GM18520 (cell line): Measurements from ENCODE around the gene WNT2.
"Not testable (repeated sequence)": the region's sequence is repeated elsewhere in the genome, so short reads cannot be mapped to it uniquely, and the experiment has no call there.

Experiments used
- ATAC-seq: cut with Tn5 transposase; IDR thresholded peaks from one replicate; pipeline ENCODE4 v1.9.1; 2021; ENCODE audit not compliant: unreplicated experiment

Gene WNT2

GRCh38 chr7:117308891-117309290 is 14.0 kb downstream of the WNT2 start:
- no peak for ATAC-seq

- no peak for ATAC-seq
These were observed 20.5 kb downstream of the WNT2 start for GRCh38 chr7:117302396-117302795.

GRCh38 chr7:117300506-117300905 is 22.4 kb downstream of the WNT2 start:
- not testable (repeated sequence) for ATAC-seq

GRCh38 chr7:117297606-117298005 is 25.3 kb downstream of the WNT2 start:
- no peak for ATAC-seq

- ATAC-seq, result no peak
These were observed 26.8 kb downstream of the WNT2 start for GRCh38 chr7:117296066-117296465.

- no peak for ATAC-seq
These were observed 37.0 kb downstream of the WNT2 start for GRCh38 chr7:117285826-117286225.

- no peak for ATAC-seq
These were observed 38.2 kb downstream of the WNT2 start for GRCh38 chr7:117284692-117285091.

GRCh38 chr7:117283779-117284178 is 39.1 kb downstream of the WNT2 start:
- ATAC-seq, result no peak

GRCh38 chr7:117283371-117283770 is 39.5 kb downstream of the WNT2 start:
- ATAC-seq, result no peak

GRCh38 chr7:117282239-117282812 is 40.5 kb downstream of the WNT2 start:
- ATAC-seq, result no peak

GRCh38 chr7:117281562-117281961 is 41.3 kb downstream of the WNT2 start:
- ATAC-seq, result no peak

GRCh38 chr7:117279931-117280557 is 42.8 kb downstream of the WNT2 start:
- no peak for ATAC-seq

- no peak for ATAC-seq
These were observed 43.7 kb downstream of the WNT2 start for GRCh38 chr7:117279203-117279602.

- no peak for ATAC-seq
These were observed 44.8 kb downstream of the WNT2 start for GRCh38 chr7:117278040-117278439.

- no peak for ATAC-seq
These were observed 45.3 kb downstream of the WNT2 start for GRCh38 chr7:117277576-117277975.

- ATAC-seq, result no peak
These were observed 47.9 kb downstream of the WNT2 start for GRCh38 chr7:117274951-117275350.

GRCh38 chr7:117273814-117274225 is 49.0 kb downstream of the WNT2 start:
- ATAC-seq, result no peak

GRCh38 chr7:117273325-117273724 is 49.5 kb downstream of the WNT2 start:
- ATAC-seq, result no peak

GRCh38 chr7:117272017-117272759 is 50.7 kb downstream of the WNT2 start:
- ATAC-seq, result no peak

GRCh38 chr7:117271566-117271965 is 51.3 kb downstream of the WNT2 start:
- no peak for ATAC-seq

GRCh38 chr7:117270371-117270770 is 52.5 kb downstream of the WNT2 start:
- no peak for ATAC-seq

GRCh38 chr7:117269886-117270285 is 53.0 kb downstream of the WNT2 start:
- ATAC-seq, result no peak
